Measurements from ENCODE around the gene PRKG2.

DNA sequence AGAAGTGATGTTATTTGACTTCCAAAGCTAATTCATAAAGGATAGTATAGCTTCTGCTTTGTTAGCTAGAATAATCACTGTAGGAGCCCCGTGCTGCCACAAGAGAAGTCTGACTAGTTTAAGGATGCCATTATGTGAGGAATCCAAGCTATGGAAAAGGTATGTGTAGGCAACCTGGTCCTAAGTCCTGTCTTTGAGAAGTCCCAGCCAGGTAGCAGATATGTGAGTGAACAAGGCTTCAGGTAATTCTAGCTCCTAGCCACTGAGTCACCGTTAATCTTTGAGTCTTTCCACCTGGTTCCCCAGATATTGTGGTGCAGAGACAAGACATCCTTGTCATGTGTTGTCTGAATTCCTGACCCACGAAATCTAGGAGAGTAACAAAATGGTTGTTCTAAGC is 129.0 kb downstream of the PRKG2 start:
- TF ChIP-seq, protein P1, sequence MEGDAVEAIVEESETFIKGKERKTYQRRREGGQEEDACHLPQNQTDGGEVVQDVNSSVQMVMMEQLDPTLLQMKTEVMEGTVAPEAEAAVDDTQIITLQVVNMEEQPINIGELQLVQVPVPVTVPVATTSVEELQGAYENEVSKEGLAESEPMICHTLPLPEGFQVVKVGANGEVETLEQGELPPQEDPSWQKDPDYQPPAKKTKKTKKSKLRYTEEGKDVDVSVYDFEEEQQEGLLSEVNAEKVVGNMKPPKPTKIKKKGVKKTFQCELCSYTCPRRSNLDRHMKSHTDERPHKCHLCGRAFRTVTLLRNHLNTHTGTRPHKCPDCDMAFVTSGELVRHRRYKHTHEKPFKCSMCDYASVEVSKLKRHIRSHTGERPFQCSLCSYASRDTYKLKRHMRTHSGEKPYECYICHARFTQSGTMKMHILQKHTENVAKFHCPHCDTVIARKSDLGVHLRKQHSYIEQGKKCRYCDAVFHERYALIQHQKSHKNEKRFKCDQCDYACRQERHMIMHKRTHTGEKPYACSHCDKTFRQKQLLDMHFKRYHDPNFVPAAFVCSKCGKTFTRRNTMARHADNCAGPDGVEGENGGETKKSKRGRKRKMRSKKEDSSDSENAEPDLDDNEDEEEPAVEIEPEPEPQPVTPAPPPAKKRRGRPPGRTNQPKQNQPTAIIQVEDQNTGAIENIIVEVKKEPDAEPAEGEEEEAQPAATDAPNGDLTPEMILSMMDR (optimal IDR thresholded peaks at IDR 0.05 in 1 of 3, IDR thresholded peaks at IDR 0.05 in 1 of 3, conservative IDR thresholded peaks at IDR 0.05 in 1 of 3; ENCODE audit: extremely low read depth in 1 of 3, insufficient read depth in 2 of 3, low read length in 3 of 3), result no peak
- no peak for TF ChIP-seq EZH2 (IDR thresholded peaks at IDR 0.05; ENCODE audit: low read length)
